HepG2 (cell line): ENCODE results near the gene TSPAN32. TPM values are rescaled to one million over a fixed set of nuclear protein-coding genes. Genes with fewer than 3 reads are reported as not detected.

Experiments
- ATAC-seq: fragments of 200-7000 bp; cut with Tn5 transposase; 3 replicates; pipeline ENCODE4 v1.9.1; 2020; ENCODE audit warnings: mild to moderate bottlenecking, moderate library complexity
- BruUV-seq: library from RNA; stranded (reverse); fragments of 400-500 nt; replicated peaks from 2 replicates; lab custom pipeline; 2021; lab: Mats Ljungman, UMichigan
- CTCF ChIA-PET: fragments of 300-600 bp; formaldehyde crosslinking; extraction: SDS; loops from one replicate; lab custom pipeline; 2021; ENCODE audit warnings: low total read pairs, inconsistent platforms, low intra/inter-chr PET ratio; lab: Yijun Ruan, JAX
- POLR2A ChIA-PET: fragments of 350-600 bp; sonication (Branson Sonifier 250); formaldehyde crosslinking; loops from one replicate; lab custom pipeline; 2020; ENCODE audit warnings: antibody characterized with exemption, inconsistent platforms; lab: Yijun Ruan, JAX
- DNase-seq: peaks from one replicate; pipeline ENCODE4 v3.0.0-alpha.2; 2015; ENCODE audit warnings: low spot score
- FAIRE-seq: peaks from 3 replicates; lab custom pipeline; 2011; peaks lifted over from hg19 to GRCh38; lab: Jason Lieb, UNC
- H2AFZ ChIP-seq: one replicate; pipeline ENCODE4 v1.6.1; 2011; ENCODE audit warnings: low read length, inconsistent platforms
- H3K27ac ChIP-seq: fragments of 300-600 bp; 3 replicates; pipeline ENCODE4 v1.8.0; 2011; ENCODE audit warnings: mixed run types, mild to moderate bottlenecking, mixed read lengths, low read length, inconsistent platforms; ENCODE audit not compliant: insufficient read depth; ENCODE audit errors: extremely low read length
- H3K27me3 ChIP-seq, 2 experiments: fragments of 200-600 bp in 1 of 2; 2 replicates in 1 of 2; 3 replicates in 1 of 2; pipeline versions ENCODE4 v1.6.0 to v1.8.0; 2011; ENCODE audit warnings: low read length in 2 of 2, mild to moderate bottlenecking in 2 of 2, moderate library complexity in 2 of 2, inconsistent platforms in 1 of 2; ENCODE audit not compliant: insufficient read depth in 2 of 2, control insufficient read depth in 1 of 2
- H3K36me3 ChIP-seq, 2 experiments: fragments of 200-600 bp in 1 of 2; replicated peaks in 1 of 2; 2 replicates in 1 of 2; 3 replicates in 1 of 2; pipeline versions ENCODE4 v1.5.1 to v1.8.0; 2011; ENCODE audit warnings: low read length in 2 of 2, inconsistent platforms in 1 of 2; ENCODE audit not compliant: insufficient read depth in 2 of 2, control insufficient read depth in 1 of 2
- H3K4me1 ChIP-seq: 2 replicates; pipeline ENCODE4 v1.5.1; 2012; ENCODE audit warnings: low read length, inconsistent platforms; ENCODE audit not compliant: insufficient read depth
- H3K4me2 ChIP-seq: 2 replicates; pipeline ENCODE4 v1.6.0; 2011; ENCODE audit warnings: low read depth, low read length, inconsistent platforms
- H3K4me3 ChIP-seq, 3 experiments: fragments of 200-600 bp in 1 of 3; sonication (generic), shearing (Covaris generic) in 1 of 3; replicated peaks in 1 of 3; 2 replicates each; pipeline ENCODE4 v1.5.1; 2011 to 2016; ENCODE audit warnings: low read length in 3 of 3, inconsistent platforms in 2 of 3, low read depth in 2 of 3, mild to moderate bottlenecking in 2 of 3, control low read depth in 1 of 3, mixed read lengths in 1 of 3; ENCODE audit not compliant: insufficient read depth in 1 of 3
- H3K79me2 ChIP-seq: one replicate; pipeline ENCODE4 v1.6.1; 2011; ENCODE audit warnings: low read length, inconsistent platforms; ENCODE audit not compliant: insufficient read depth
- H3K9ac ChIP-seq: 2 replicates; pipeline ENCODE4 v1.6.0; 2011; ENCODE audit warnings: mild to moderate bottlenecking, low read depth, low read length, inconsistent platforms; ENCODE audit not compliant: insufficient read depth
- H3K9me3 ChIP-seq: 2 replicates; pipeline ENCODE4 v1.5.1; 2012; ENCODE audit warnings: mild to moderate bottlenecking, low read length
- H4K20me1 ChIP-seq: 2 replicates; pipeline ENCODE4 v1.6.0; 2011; ENCODE audit warnings: inconsistent platforms, mild to moderate bottlenecking, low read length, moderate library complexity; ENCODE audit not compliant: insufficient read depth
- FOXM1 ChIP-seq: sonication (generic); formaldehyde crosslinking; IDR thresholded peaks from 2 replicates; pipeline ENCODE4 v1.5.0; 2020; ENCODE audit warnings: missing genetic modification reagents
- PHF20 ChIP-seq: sonication (generic); formaldehyde crosslinking; IDR thresholded peaks from 2 replicates; pipeline ENCODE4 v1.5.0; 2020; ENCODE audit warnings: mild to moderate bottlenecking, missing genetic modification reagents
- ZC3H4 ChIP-seq: sonication (generic); formaldehyde crosslinking; IDR thresholded peaks from 2 replicates; pipeline ENCODE4 v1.4.0; 2020; ENCODE audit warnings: missing genetic modification reagents, borderline replicate concordance
- ZNF263 ChIP-seq: sonication (generic); formaldehyde crosslinking; IDR thresholded peaks from 2 replicates; pipeline ENCODE4 v1.4.0; 2020; ENCODE audit warnings: missing genetic modification reagents
- ZNF264 ChIP-seq: sonication (generic); formaldehyde crosslinking; IDR thresholded peaks from 2 replicates; pipeline ENCODE4 v1.4.0; 2020; ENCODE audit warnings: missing genetic modification reagents
- ZNF30 ChIP-seq: sonication (generic); formaldehyde crosslinking; IDR thresholded peaks from 2 replicates; pipeline ENCODE4 v1.5.0; 2020; ENCODE audit warnings: mild to moderate bottlenecking, missing genetic modification reagents
- ZNF501 ChIP-seq: sonication (generic); formaldehyde crosslinking; IDR thresholded peaks from 2 replicates; pipeline ENCODE4 v1.5.1; 2020; ENCODE audit warnings: mild to moderate bottlenecking, moderate library complexity, missing genetic modification reagents
- ZNF576 ChIP-seq: sonication (generic); formaldehyde crosslinking; IDR thresholded peaks from 2 replicates; pipeline ENCODE4 v1.4.0; 2020; ENCODE audit warnings: mild to moderate bottlenecking, missing genetic modification reagents
- ZNF780A ChIP-seq: sonication (generic); formaldehyde crosslinking; IDR thresholded peaks from 2 replicates; pipeline ENCODE4 v1.8.0; 2022; ENCODE audit warnings: mild to moderate bottlenecking, missing genetic modification reagents, moderate library complexity
- WGBS: methylation state at CpG from one replicate; pipeline ENCODE4 v1.1.6; 2017; ENCODE audit warnings: low lambda C conversion rate; 5-methylcytosine and 5-hydroxymethylcytosine counted together
- in situ Hi-C: cut with HindIII; loops from 2 replicates; pipeline ENCODE4 v1.10.0; 2017; ENCODE audit warnings: low pct_unique_long_range_greater_than_20kb; ENCODE audit not compliant: extremely low pct_ligation_motif_present
- intact Hi-C: fragments of 100-400 bp; cut with micrococcal nuclease; formaldehyde crosslinking; loops from one replicate; pipeline ENCODE4 v1.10.0; 2022; ENCODE audit not compliant: unreplicated experiment
- polyA plus RNA-seq, 8 experiments: library from polyadenylated mRNA; depleted of rRNA in 3 of 8; stranded (reverse) in 7 of 8; unstranded in 1 of 8; fragments of >200 nt; fragmentation: Illumina TruSeq in 4 of 8; extraction: Trizol in 4 of 8; gene quantifications; 2 replicates each; pipeline versions ENCODE4 v1.2.1 to v1.2.3, GENCODE V29; 2011 to 2016; ENCODE audit warnings: low read depth in 4 of 8, missing spikeins in 1 of 8, mixed read lengths in 1 of 8; ENCODE audit not compliant: insufficient read depth in 1 of 8
- total RNA-seq, 5 experiments: library from RNA; depleted of rRNA; stranded (reverse); fragments of >200 nt; fragmentation: Illumina TruSeq; extraction: Trizol; gene quantifications; 2 replicates each; pipeline ENCODE4 v1.2.3, GENCODE V29; 2016; ENCODE audit warnings: low read depth in 1 of 5
- TF ChIP-seq, protein P1 (sequence below): fragments of 450-650 bp; IDR thresholded peaks from 2 replicates; pipeline ENCODE4 v1.6.1; 2017; ENCODE audit warnings: mild to moderate bottlenecking
- TF ChIP-seq, protein P2 (sequence below): sonication (generic); formaldehyde crosslinking; IDR thresholded peaks from 2 replicates; pipeline ENCODE4 v1.5.1; 2020; ENCODE audit warnings: missing genetic modification reagents, mild to moderate bottlenecking, borderline replicate concordance
- TF ChIP-seq, protein P3 (sequence below): sonication (generic); formaldehyde crosslinking; IDR thresholded peaks from 2 replicates; pipeline ENCODE4 v1.8.1; 2023; ENCODE audit warnings: mild to moderate bottlenecking, missing genetic modification reagents
- TF ChIP-seq, protein P4 (sequence below): sonication (generic); formaldehyde crosslinking; IDR thresholded peaks from 2 replicates; pipeline ENCODE4 v1.9.0; 2021; ENCODE audit warnings: missing genetic modification reagents, borderline replicate concordance

Gene TSPAN32
- total and polyA plus RNA-seq, 2 of the 13 experiments (the other 11 are each of a cell fraction or from before 2014, with no cell fraction given): 0.09 to 0.70 TPM

GRCh38 chr11:2307501-2308331, 5.9 kb downstream of the TSPAN32 start:
- in situ Hi-C loops: no loop called here
- no peaks in the 10 kb centered on the region for H3K36me3 ChIP-seq
- BruUV-seq: no TSS peak
- DNase-seq: no peak
- H3K79me2 ChIP-seq: no peaks in the 10 kb centered on the region
- H2AFZ ChIP-seq: no peak overlapping the region
- H3K27ac ChIP-seq: no peak overlapping the region
- no peak overlapping the region for H3K9ac ChIP-seq
- 34% methylated on average over 13 of the region's 23 CpGs for WGBS
- intact Hi-C loops: no loop called here
- no peak overlapping the region for H3K4me3 ChIP-seq
- peaks cover 12% of the 10 kb centered on the region; the same call in 1 of the 2 replicates for H3K4me1 ChIP-seq
- no peaks in the 10 kb centered on the region for H3K9me3 ChIP-seq
- H4K20me1 ChIP-seq: no peaks in the 10 kb centered on the region
- no peak for FAIRE-seq
- ChIA-PET POLR2A (no interaction called here), CTCF (interaction anchor here (5.7 kb wide), 1 partner anchor 112 kb away, joined by 87 read pairs; no protein-coding TSS in a partner anchor)
- no peak for ATAC-seq
- H3K27me3 ChIP-seq: peaks cover 3 to 27% of the 10 kb centered on the region in 2 experiments; a peak in 3 of 5 replicates
- no peak overlapping the region for H3K4me2 ChIP-seq
- TF ChIP-seq, protein P1, sequence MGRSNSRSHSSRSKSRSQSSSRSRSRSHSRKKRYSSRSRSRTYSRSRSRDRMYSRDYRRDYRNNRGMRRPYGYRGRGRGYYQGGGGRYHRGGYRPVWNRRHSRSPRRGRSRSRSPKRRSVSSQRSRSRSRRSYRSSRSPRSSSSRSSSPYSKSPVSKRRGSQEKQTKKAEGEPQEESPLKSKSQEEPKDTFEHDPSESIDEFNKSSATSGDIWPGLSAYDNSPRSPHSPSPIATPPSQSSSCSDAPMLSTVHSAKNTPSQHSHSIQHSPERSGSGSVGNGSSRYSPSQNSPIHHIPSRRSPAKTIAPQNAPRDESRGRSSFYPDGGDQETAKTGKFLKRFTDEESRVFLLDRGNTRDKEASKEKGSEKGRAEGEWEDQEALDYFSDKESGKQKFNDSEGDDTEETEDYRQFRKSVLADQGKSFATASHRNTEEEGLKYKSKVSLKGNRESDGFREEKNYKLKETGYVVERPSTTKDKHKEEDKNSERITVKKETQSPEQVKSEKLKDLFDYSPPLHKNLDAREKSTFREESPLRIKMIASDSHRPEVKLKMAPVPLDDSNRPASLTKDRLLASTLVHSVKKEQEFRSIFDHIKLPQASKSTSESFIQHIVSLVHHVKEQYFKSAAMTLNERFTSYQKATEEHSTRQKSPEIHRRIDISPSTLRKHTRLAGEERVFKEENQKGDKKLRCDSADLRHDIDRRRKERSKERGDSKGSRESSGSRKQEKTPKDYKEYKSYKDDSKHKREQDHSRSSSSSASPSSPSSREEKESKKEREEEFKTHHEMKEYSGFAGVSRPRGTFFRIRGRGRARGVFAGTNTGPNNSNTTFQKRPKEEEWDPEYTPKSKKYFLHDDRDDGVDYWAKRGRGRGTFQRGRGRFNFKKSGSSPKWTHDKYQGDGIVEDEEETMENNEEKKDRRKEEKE: no peak
- TF ChIP-seq ZNF576 (CRISPR knock-in tag) (no peak), FOXM1 (no peak), ZNF501 (CRISPR knock-in tag) (no peak), ZNF264 (CRISPR knock-in tag) (no peak), ZNF30 (CRISPR knock-in tag) (no peak), ZC3H4 (CRISPR knock-in tag) (no peak), ZNF780A (no peak), PHF20 (no peak), ZNF263 (CRISPR knock-in tag) (no peak)
- TF ChIP-seq, protein P2, sequence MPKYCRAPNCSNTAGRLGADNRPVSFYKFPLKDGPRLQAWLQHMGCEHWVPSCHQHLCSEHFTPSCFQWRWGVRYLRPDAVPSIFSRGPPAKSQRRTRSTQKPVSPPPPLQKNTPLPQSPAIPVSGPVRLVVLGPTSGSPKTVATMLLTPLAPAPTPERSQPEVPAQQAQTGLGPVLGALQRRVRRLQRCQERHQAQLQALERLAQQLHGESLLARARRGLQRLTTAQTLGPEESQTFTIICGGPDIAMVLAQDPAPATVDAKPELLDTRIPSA: no peak
- TF ChIP-seq, protein P3, sequence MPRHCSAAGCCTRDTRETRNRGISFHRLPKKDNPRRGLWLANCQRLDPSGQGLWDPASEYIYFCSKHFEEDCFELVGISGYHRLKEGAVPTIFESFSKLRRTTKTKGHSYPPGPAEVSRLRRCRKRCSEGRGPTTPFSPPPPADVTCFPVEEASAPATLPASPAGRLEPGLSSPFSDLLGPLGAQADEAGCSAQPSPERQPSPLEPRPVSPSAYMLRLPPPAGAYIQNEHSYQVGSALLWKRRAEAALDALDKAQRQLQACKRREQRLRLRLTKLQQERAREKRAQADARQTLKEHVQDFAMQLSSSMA (CRISPR knock-in tag): no peak
- TF ChIP-seq, protein P4, sequence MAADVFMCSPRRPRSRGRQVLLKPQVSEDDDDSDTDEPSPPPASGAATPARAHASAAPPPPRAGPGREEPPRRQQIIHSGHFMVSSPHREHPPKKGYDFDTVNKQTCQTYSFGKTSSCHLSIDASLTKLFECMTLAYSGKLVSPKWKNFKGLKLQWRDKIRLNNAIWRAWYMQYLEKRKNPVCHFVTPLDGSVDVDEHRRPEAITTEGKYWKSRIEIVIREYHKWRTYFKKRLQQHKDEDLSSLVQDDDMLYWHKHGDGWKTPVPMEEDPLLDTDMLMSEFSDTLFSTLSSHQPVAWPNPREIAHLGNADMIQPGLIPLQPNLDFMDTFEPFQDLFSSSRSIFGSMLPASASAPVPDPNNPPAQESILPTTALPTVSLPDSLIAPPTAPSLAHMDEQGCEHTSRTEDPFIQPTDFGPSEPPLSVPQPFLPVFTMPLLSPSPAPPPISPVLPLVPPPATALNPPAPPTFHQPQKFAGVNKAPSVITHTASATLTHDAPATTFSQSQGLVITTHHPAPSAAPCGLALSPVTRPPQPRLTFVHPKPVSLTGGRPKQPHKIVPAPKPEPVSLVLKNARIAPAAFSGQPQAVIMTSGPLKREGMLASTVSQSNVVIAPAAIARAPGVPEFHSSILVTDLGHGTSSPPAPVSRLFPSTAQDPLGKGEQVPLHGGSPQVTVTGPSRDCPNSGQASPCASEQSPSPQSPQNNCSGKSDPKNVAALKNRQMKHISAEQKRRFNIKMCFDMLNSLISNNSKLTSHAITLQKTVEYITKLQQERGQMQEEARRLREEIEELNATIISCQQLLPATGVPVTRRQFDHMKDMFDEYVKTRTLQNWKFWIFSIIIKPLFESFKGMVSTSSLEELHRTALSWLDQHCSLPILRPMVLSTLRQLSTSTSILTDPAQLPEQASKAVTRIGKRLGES (CRISPR knock-in tag): no peak
